ENCODE measurements around the gene SENP3.

Gene SENP3

DNA sequence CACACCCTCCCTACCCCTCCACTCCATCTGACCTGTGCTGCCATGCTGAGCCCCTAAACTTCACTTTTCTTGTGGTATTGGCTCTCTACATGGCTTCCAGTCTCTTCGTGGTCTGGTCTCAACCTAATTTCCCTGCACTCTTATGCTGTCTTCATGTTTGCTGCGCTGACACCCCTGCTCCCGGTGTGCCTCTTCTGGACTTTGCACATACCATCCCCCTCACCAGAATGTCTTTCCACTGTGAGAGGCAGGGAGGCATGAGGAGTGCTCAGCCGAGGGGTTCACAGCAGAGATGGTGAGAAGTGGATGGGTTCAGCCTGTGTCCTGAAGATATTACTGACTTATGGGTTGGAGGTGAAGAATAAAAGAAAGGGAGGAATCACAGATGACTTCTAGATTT lies 10.3 kb upstream of the SENP3 start:
- Histone ChIP-seq H3K27ac (no peak overlapping the region), H3K4me3 (ENCODE audit: low read depth, low read length) (no peak overlapping the region), H3K36me3 (replicated peaks) (no peaks in the 10 kb centered on the region), H3K27me3 (replicated peaks) (no peaks in the 10 kb centered on the region)
- in situ Hi-C loops (cut with HindIII; ENCODE audit: low pct_ligation_motif_present, low sequenced_read_pairs): no loop called here
- no peak for DNase-seq
- TF ChIP-seq, protein P1, sequence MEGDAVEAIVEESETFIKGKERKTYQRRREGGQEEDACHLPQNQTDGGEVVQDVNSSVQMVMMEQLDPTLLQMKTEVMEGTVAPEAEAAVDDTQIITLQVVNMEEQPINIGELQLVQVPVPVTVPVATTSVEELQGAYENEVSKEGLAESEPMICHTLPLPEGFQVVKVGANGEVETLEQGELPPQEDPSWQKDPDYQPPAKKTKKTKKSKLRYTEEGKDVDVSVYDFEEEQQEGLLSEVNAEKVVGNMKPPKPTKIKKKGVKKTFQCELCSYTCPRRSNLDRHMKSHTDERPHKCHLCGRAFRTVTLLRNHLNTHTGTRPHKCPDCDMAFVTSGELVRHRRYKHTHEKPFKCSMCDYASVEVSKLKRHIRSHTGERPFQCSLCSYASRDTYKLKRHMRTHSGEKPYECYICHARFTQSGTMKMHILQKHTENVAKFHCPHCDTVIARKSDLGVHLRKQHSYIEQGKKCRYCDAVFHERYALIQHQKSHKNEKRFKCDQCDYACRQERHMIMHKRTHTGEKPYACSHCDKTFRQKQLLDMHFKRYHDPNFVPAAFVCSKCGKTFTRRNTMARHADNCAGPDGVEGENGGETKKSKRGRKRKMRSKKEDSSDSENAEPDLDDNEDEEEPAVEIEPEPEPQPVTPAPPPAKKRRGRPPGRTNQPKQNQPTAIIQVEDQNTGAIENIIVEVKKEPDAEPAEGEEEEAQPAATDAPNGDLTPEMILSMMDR (IDR thresholded peaks at IDR 0.05; ENCODE audit: low read depth, low read length, missing control alignments): no peak

DNA sequence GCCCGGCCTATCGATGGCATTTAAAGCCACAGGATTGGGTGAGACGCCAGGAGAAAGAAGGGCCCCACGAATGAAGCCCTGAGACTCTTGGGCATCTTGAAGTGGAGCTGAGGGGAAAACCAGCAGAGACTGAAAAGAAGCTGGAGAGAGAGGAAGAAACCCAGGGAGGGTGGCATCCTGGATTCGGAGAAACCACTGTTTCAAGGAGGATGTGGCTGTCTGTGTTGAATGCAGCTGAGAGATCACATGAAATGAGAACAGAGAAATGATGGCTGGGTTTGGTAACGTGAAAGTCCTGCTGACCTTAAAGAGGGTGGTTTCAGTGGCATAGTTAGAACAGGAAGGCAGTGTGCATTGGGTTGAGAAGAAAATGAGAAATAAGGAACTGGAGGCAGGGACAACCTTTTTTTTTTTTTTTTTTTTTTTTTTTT lies 9.1 kb upstream of the SENP3 start:
- TF ChIP-seq, protein P1 (IDR thresholded peaks at IDR 0.05; ENCODE audit: low read depth, low read length, missing control alignments): no peak
- H3K27me3 ChIP-seq (replicated peaks): no peaks in the 10 kb centered on the region
- H3K4me3 ChIP-seq (ENCODE audit: low read depth, low read length): no peak overlapping the region
- no peak overlapping the region for H3K27ac ChIP-seq
- in situ Hi-C loops (cut with HindIII; ENCODE audit: low pct_ligation_motif_present, low sequenced_read_pairs): no loop called here
- H3K36me3 ChIP-seq (replicated peaks): no peaks in the 10 kb centered on the region
- DNase-seq: no peak

DNA sequence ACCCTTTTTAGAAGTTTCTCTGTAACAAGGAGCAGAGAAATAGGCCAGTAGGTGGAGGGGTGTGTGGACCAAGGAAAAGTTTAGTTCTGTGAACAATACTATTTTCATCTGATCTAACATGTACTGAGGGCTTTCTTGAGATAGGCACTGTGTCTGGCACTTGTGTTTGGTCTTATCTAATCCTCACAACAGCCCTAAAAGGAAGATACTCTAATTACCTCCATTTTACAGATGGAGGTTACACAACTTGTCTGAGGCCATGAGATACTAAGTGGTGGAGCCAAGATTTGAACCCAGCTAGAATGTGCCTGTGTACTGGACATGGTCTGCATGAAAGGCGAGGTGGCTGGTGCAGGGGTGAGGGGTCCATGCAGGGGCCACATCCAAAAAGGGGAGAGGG lies 8.4 kb upstream of the SENP3 start:
- H3K27ac ChIP-seq: no peak overlapping the region
- TF ChIP-seq, protein P1 (IDR thresholded peaks at IDR 0.05; ENCODE audit: low read depth, low read length, missing control alignments): no peak
- H3K36me3 ChIP-seq (replicated peaks): no peaks in the 10 kb centered on the region
- DNase-seq: no peak
- in situ Hi-C loops (cut with HindIII; ENCODE audit: low pct_ligation_motif_present, low sequenced_read_pairs): no loop called here
- no peak overlapping the region for H3K4me3 ChIP-seq (ENCODE audit: low read depth, low read length)
- no peaks in the 10 kb centered on the region for H3K27me3 ChIP-seq (replicated peaks)

DNA sequence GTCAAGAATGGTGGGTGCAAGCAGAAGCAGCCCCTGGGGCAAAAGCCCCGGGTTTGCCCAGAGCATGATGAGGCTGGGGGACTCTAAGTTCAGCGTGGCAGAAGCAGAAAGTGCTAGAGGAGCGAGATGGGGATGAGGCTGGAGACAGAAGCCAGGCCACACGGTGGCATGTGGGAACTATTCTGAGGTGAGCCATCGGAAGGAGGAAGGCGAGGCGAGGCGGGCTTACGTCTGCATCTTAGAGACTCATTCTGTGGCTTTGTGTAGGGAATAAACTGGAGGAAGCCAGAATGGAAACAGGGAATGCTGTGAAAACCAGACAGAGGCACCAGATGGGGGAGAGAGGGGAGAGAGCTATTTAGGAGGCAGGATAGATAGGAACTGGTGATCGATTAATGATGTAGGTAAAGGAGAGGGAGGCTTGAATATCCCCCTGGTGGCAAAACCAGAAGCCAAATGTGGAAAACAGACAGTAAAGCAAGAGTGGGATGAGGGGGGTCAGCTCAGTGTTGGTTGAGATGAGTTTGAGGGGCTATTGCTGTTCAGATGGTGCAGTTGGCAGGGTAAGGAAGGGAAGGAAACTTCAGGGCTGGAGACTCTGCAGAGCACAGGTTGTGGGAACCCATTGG lies 6.3 kb upstream of the SENP3 start:
- TF ChIP-seq, protein P1 (IDR thresholded peaks at IDR 0.05; ENCODE audit: low read depth, low read length, missing control alignments): peak; percentile 25
- in situ Hi-C loops (cut with HindIII; ENCODE audit: low pct_ligation_motif_present, low sequenced_read_pairs): no loop called here
- DNase-seq: no peak
- no peaks in the 10 kb centered on the region for H3K27me3 ChIP-seq (replicated peaks)
- H3K27ac ChIP-seq: no peak overlapping the region
- H3K4me3 ChIP-seq (ENCODE audit: low read depth, low read length): no peak overlapping the region
- H3K36me3 ChIP-seq (replicated peaks): no peaks in the 10 kb centered on the region

DNA sequence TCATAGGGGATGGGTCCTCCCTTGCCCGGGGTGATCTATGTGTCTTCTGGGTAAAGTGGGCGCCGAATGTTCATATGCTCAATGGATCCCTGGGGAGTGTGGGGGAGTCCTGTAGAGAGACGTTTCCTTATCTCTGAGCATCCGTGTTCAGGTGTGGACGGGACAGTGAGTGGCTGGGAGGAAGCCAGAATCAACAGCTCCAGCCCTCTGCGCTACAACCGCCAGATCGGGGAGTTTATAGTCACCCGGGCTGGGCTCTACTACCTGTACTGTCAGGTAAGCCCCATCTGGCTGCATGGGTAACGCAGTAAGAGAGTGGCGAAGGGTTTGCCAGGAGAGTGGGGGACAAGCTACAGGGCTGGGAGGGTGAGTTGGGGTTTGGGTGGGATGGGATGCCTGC lies 5.1 kb upstream of the SENP3 start:
- no peak overlapping the region for H3K4me3 ChIP-seq (ENCODE audit: low read depth, low read length)
- no peak overlapping the region for H3K27ac ChIP-seq
- no peaks in the 10 kb centered on the region for H3K27me3 ChIP-seq (replicated peaks)
- TF ChIP-seq, protein P1 (IDR thresholded peaks at IDR 0.05; ENCODE audit: low read depth, low read length, missing control alignments): no peak
- in situ Hi-C loops (cut with HindIII; ENCODE audit: low pct_ligation_motif_present, low sequenced_read_pairs): no loop called here
- DNase-seq: no peak
- no peaks in the 10 kb centered on the region for H3K36me3 ChIP-seq (replicated peaks)

DNA sequence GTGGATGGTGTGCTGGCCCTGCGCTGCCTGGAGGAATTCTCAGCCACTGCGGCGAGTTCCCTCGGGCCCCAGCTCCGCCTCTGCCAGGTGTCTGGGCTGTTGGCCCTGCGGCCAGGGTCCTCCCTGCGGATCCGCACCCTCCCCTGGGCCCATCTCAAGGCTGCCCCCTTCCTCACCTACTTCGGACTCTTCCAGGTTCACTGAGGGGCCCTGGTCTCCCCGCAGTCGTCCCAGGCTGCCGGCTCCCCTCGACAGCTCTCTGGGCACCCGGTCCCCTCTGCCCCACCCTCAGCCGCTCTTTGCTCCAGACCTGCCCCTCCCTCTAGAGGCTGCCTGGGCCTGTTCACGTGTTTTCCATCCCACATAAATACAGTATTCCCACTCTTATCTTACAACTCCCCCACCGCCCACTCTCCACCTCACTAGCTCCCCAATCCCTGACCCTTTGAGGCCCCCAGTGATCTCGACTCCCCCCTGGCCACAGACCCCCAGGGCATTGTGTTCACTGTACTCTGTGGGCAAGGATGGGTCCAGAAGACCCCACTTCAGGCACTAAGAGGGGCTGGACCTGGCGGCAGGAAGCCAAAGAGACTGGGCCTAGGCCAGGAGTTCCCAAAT lies 4.5 kb upstream of the SENP3 start:
- Histone ChIP-seq H3K36me3 (replicated peaks) (no peaks in the 10 kb centered on the region), H3K27me3 (replicated peaks) (no peaks in the 10 kb centered on the region), H3K4me3 (ENCODE audit: low read depth, low read length) (no peak overlapping the region), H3K27ac (no peak overlapping the region)
- DNase-seq: no peak
- in situ Hi-C loops (cut with HindIII; ENCODE audit: low pct_ligation_motif_present, low sequenced_read_pairs): no loop called here
- TF ChIP-seq, protein P1 (IDR thresholded peaks at IDR 0.05; ENCODE audit: low read depth, low read length, missing control alignments): no peak

Measured in brain microvascular endothelial cell (primary cell).